Uterus (tissue), 4 donors: Measurements from ENCODE around the gene FLOT1. TPM values are rescaled to one million over a fixed set of nuclear protein-coding genes. Genes with fewer than 3 reads are reported as not detected.
A peak's percentile ranks its signal among the peaks of the same experiment; 100 is the strongest.

Experiments
- DNase-seq, 2 donors: peaks; one replicate each; pipeline ENCODE4 v3.0.0-alpha.2; 2019 to 2020
- H3K27ac ChIP-seq, 2 donors: fragments of 200-600 bp; sonication (generic); 1 replicate in 1 of 2; 2 replicates in 1 of 2; pipeline ENCODE4 v1.5.1; 2016 to 2018
- H3K27me3 ChIP-seq, 2 donors: fragments of 200-600 bp; sonication (generic); one replicate each; pipeline ENCODE4 v1.5.1; 2018 to 2019; ENCODE audit warnings: control low read depth in 1 of 2
- H3K36me3 ChIP-seq, 2 donors: fragments of 200-600 bp; sonication (generic); one replicate each; pipeline ENCODE4 v1.5.1; 2019; ENCODE audit warnings: control low read depth in 1 of 2
- H3K4me1 ChIP-seq, 2 donors: fragments of 200-600 bp; sonication (generic); one replicate each; pipeline ENCODE4 v1.5.1; 2018 to 2019; ENCODE audit warnings: control low read depth in 1 of 2
- H3K4me3 ChIP-seq, 2 donors: fragments of 200-600 bp; sonication (generic); 1 replicate in 1 of 2; 2 replicates in 1 of 2; pipeline ENCODE4 v1.5.1; 2018 to 2019; ENCODE audit warnings: mild to moderate bottlenecking in 1 of 2
- H3K9me3 ChIP-seq, 2 donors: fragments of 200-600 bp; sonication (generic); one replicate each; pipeline ENCODE4 v1.5.1; 2019; ENCODE audit warnings: control low read depth in 1 of 2
- POLR2A ChIP-seq, 2 donors: fragments of 450-650 bp; IDR thresholded peaks; one replicate each; pipeline ENCODE4 v1.6.1; 2016; ENCODE audit warnings: antibody characterized with exemption in 2 of 2, mild to moderate bottlenecking in 1 of 2, moderate library complexity in 1 of 2
- intact Hi-C: fragments of 100-400 bp; cut with DNase I; formaldehyde crosslinking; loops from one replicate; pipeline ENCODE4 v1.15.1; 2023; ENCODE audit warnings: low total_unique reads
- total RNA-seq, 4 donors: library from RNA; depleted of rRNA in 3 of 4; stranded (reverse); fragments of >200 nt in 3 of 4; gene quantifications; one replicate each; pipeline versions ENCODE4 v1.1.0 to v1.2.4, GENCODE V29; 2014 to 2023
- TF ChIP-seq, protein P1 (sequence below), 4 experiments: fragments of 200-600 bp in 2 of 4; fragments of 450-650 bp in 2 of 4; sonication (generic) in 2 of 4; IDR thresholded peaks; one replicate each; pipeline ENCODE4 v1.5.1; 2016 to 2019; ENCODE audit warnings: antibody characterized with exemption in 4 of 4, mild to moderate bottlenecking in 2 of 4, moderate library complexity in 1 of 4
- donor health status: DM: yes; HTN: yes; CAD: no.

The FLOT1 gene, protein sequence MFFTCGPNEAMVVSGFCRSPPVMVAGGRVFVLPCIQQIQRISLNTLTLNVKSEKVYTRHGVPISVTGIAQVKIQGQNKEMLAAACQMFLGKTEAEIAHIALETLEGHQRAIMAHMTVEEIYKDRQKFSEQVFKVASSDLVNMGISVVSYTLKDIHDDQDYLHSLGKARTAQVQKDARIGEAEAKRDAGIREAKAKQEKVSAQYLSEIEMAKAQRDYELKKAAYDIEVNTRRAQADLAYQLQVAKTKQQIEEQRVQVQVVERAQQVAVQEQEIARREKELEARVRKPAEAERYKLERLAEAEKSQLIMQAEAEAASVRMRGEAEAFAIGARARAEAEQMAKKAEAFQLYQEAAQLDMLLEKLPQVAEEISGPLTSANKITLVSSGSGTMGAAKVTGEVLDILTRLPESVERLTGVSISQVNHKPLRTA
- total RNA-seq = 100 to 1,000 TPM in 1 of 4 donors, 10 to 100 TPM in 3; 47.1 to 155 (median 64.6) TPM

DNA sequence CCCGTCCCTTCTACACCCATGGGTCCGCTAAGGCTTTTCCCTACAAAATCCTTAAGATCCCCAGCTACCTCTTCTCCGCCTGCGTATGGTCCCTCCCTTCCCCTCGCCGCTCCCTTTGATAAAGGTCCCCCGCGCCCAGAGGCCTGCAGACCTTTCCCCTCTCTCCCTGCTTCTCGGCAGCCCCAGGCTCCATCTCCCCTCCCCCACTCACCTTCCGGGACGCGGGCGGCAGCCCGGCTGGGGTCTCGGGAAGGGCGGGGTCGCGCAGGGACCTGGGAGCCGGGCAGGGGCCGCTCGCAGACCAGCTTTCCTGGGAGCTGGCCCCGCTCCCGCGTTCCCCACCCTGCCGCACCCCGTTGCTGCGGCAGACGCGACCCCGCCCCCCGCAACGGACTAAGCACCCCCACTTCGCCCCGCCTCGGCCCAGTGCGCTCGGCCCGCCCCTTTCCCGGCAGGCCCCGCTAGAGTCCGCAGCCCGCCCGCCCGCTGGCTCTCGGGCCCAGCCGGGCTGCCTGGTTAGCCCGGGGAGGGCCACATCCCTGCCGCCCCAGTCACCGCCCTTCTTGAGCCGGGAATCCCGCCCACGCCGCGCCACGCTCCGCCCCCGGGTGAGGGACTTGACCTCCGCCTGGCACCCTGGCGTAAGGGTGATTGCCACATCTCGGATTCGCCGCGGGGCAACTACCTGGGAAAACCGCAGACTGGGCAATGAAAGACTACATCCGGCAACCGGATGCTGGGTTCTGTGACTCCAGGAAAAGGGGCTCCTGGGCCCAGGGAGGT lies at the start of gene FLOT1:
Gene FLOT1 (minus strand): TSS at position 372 of the 783 bp plus-strand sequence. CDS start 498 bp downstream, outside the sequence.
- peak; percentile 60 to 67 for TF ChIP-seq POLR2A (IDR thresholded peaks at IDR 0.05)
- TF ChIP-seq, protein P1, sequence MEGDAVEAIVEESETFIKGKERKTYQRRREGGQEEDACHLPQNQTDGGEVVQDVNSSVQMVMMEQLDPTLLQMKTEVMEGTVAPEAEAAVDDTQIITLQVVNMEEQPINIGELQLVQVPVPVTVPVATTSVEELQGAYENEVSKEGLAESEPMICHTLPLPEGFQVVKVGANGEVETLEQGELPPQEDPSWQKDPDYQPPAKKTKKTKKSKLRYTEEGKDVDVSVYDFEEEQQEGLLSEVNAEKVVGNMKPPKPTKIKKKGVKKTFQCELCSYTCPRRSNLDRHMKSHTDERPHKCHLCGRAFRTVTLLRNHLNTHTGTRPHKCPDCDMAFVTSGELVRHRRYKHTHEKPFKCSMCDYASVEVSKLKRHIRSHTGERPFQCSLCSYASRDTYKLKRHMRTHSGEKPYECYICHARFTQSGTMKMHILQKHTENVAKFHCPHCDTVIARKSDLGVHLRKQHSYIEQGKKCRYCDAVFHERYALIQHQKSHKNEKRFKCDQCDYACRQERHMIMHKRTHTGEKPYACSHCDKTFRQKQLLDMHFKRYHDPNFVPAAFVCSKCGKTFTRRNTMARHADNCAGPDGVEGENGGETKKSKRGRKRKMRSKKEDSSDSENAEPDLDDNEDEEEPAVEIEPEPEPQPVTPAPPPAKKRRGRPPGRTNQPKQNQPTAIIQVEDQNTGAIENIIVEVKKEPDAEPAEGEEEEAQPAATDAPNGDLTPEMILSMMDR (IDR thresholded peaks at IDR 0.05) = peak in 2 of 4 experiments; percentile 1 to 12
- Histone ChIP-seq H3K27me3 (no peaks in the 10 kb centered on the region), H3K9me3 (no peaks in the 10 kb centered on the region), H3K36me3 (no peaks in the 10 kb centered on the region), H3K4me3 (peak within 1 kb of the TSS; percentile 81 to 88), H3K27ac (peak within 1 kb of the TSS; percentile 96 to 99), H3K4me1 (peaks cover 8 to 12% of the 10 kb centered on the region in 2 donors)
- intact Hi-C loops = loop anchor here (5.0 kb wide), 1 partner anchor 135 kb away; no protein-coding TSS in a partner anchor
- DNase-seq = peak; percentile 96

DNA sequence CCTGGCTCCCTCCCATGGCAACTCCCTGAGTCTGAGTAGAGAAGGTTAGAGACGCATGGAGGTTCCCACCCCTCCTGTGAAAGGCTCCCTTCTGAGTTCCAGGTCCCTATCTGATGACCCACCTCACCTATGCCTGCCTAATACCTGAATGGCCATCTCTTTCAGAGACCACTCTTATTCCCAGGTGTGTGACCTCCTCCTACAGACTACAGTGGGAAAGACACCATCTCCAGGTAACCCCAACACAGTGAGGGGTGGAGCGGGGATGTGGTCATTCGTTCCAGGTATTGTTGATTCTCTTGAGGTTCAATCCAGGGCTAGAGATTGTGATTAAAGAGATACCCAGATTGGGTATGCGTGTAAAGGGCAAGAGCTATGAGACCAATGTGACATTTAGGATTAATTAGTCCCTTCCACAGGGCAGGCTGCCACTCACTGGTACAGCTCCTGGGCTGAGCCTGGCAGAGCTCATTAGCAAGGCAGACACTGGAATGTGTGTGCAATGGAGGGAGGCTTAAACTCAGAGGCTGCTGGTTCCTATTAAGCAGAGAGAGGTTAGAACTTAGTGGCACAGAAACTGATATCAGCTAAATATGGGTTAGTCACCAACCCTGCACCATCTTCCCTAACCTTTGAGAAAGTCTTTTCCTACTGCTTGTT lies 48.4 kb upstream of the FLOT1 start:
- Histone ChIP-seq H3K4me1 (no peaks in the 10 kb centered on the region), H3K36me3 (no peaks in the 10 kb centered on the region), H3K4me3 (no peak overlapping the region), H3K27ac (no peak overlapping the region), H3K27me3 (no peaks in the 10 kb centered on the region), H3K9me3 (no peaks in the 10 kb centered on the region)
- intact Hi-C loops = no loop called here
- DNase-seq = no peak
- TF ChIP-seq POLR2A (IDR thresholded peaks at IDR 0.05) = no peak
- TF ChIP-seq, protein P1 (IDR thresholded peaks at IDR 0.05) = no peak

DNA sequence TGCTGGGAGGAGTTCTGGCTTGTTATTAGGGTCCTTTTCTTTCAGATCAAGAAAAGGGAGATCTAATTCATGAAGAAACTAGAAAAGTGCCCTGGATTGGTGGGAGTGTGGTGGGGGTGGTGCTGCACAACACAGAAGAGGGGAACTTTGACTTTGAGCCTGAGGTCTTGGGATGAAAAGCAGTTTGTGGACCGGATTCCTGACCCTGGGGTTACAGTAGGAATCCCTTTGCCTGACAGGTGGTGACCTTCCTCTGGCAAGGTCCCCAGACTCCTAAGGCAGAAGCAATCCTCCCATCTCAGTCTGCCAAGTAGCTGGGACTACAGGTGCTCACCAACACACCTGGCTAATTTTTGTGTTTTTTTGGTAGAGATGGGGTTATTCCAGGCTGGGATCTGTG lies 47.1 kb upstream of the FLOT1 start:
- Histone ChIP-seq H3K27me3 (no peaks in the 10 kb centered on the region), H3K4me1 (no peaks in the 10 kb centered on the region), H3K27ac (no peak overlapping the region), H3K36me3 (no peaks in the 10 kb centered on the region), H3K4me3 (no peak overlapping the region), H3K9me3 (no peaks in the 10 kb centered on the region)
- TF ChIP-seq, protein P1 (IDR thresholded peaks at IDR 0.05) = no peak
- TF ChIP-seq POLR2A (IDR thresholded peaks at IDR 0.05) = no peak
- DNase-seq = no peak
- intact Hi-C loops = no loop called here

DNA sequence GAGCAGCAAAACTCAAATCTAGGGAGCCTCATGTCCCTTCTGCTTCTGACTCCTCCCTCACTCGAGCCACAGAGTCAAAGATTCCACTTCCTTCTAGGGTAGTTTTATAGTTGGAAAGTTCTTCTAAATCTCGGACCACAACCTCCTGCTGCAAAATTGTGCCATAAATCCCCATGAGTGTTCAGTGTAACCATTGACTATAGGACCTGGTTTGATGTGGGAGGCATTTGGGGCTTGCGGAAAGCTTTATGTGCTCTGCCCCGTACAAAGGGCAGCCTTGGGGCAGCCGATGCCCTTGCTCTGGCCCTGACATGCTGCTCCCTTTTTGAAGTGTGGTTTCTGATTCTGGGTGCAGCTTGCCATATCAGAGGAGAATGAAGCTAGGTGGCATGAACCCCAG lies 45.5 kb upstream of the FLOT1 start:
- no peak for DNase-seq
- peaks cover 0 to under 1% of the 10 kb centered on the region in 2 donors for H3K4me1 ChIP-seq

More for the DNA sequence above, 45.5 kb upstream of the FLOT1 start:
- H3K9me3 ChIP-seq = no peaks in the 10 kb centered on the region
- TF ChIP-seq, protein P1 (IDR thresholded peaks at IDR 0.05) = no peak
- no peak for TF ChIP-seq POLR2A (IDR thresholded peaks at IDR 0.05)
- intact Hi-C loops = no loop called here
- H3K27me3 ChIP-seq = no peaks in the 10 kb centered on the region
- peak overlapping the region in 1 of 2 donors; percentile 36 for H3K27ac ChIP-seq
- H3K36me3 ChIP-seq = no peaks in the 10 kb centered on the region
- no peak overlapping the region for H3K4me3 ChIP-seq
